ENCODE measurements around the gene NECTIN3.

Gene NECTIN3

GRCh38 chr3:111152496-111152895 is 80.9 kb downstream of the NECTIN3 start:
- H3K27ac ChIP-seq (ENCODE audit: low read length), result no peak overlapping the region
- no peak for TF ChIP-seq EZH2phosphoT487 (IDR thresholded peaks at IDR 0.05; ENCODE audit: low read depth)
- TF ChIP-seq CTCF (IDR thresholded peaks at IDR 0.05; ENCODE audit: low read depth, low read length), result no peak
- H3K9me3 ChIP-seq (ENCODE audit: insufficient read depth, low read length), result no peaks in the 10 kb centered on the region
- no peaks in the 10 kb centered on the region for H3K27me3 ChIP-seq (ENCODE audit: low read depth, low read length)
- no peak overlapping the region for H3K4me2 ChIP-seq (ENCODE audit: low read length)
- no peaks in the 10 kb centered on the region for H3K4me1 ChIP-seq (ENCODE audit: low read length)
- no peak overlapping the region for H2AFZ ChIP-seq (ENCODE audit: low read depth, low read length)
- H4K20me1 ChIP-seq (ENCODE audit: insufficient read depth, low read length), result no peaks in the 10 kb centered on the region
- H3K9ac ChIP-seq (ENCODE audit: low read length), result no peak overlapping the region
- no peak overlapping the region for H3K4me3 ChIP-seq (ENCODE audit: low read length)
- no peaks in the 10 kb centered on the region for H3K36me3 ChIP-seq (replicated peaks; ENCODE audit: low read depth, low read length)
- H3K79me2 ChIP-seq (ENCODE audit: low read length), result no peaks in the 10 kb centered on the region

DNA sequence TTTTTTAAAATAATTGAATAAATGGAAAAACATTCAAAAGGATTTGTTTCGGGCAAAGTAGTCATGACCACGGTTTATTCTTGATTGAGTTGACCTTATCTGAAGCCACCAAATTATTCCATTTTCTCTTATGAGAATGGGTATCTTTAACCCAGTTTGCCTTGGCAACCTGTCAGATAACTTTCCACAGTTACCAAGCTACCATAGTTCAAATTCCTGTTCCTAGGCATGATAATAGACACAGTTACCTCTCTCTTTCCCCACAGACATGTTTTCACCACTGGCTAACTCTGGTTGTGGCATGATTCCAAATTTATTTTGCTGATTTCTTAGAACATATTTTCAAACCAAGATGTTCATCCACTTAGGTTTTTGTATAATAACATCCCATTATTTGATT is 84.9 kb downstream of the NECTIN3 start:
- Histone ChIP-seq H2AFZ (ENCODE audit: low read depth, low read length) (no peak overlapping the region), H3K27me3 (ENCODE audit: low read depth, low read length) (no peaks in the 10 kb centered on the region), H3K4me3 (ENCODE audit: low read length) (no peak overlapping the region), H3K36me3 (replicated peaks; ENCODE audit: low read depth, low read length) (no peaks in the 10 kb centered on the region), H3K9me3 (ENCODE audit: insufficient read depth, low read length) (no peaks in the 10 kb centered on the region), H3K27ac (ENCODE audit: low read length) (no peak overlapping the region), H3K9ac (ENCODE audit: low read length) (no peak overlapping the region), H3K4me1 (ENCODE audit: low read length) (no peaks in the 10 kb centered on the region), H3K4me2 (ENCODE audit: low read length) (no peak overlapping the region), H4K20me1 (ENCODE audit: insufficient read depth, low read length) (no peaks in the 10 kb centered on the region), H3K79me2 (ENCODE audit: low read length) (no peaks in the 10 kb centered on the region)
- no peak for TF ChIP-seq CTCF (IDR thresholded peaks at IDR 0.05; ENCODE audit: low read depth, low read length)
- no peak for TF ChIP-seq EZH2phosphoT487 (IDR thresholded peaks at IDR 0.05; ENCODE audit: low read depth)

- no peak overlapping the region for H2AFZ ChIP-seq (ENCODE audit: low read depth, low read length)
Observed at GRCh38 chr3:111159391-111159790, 87.8 kb downstream of the NECTIN3 start.

DNA sequence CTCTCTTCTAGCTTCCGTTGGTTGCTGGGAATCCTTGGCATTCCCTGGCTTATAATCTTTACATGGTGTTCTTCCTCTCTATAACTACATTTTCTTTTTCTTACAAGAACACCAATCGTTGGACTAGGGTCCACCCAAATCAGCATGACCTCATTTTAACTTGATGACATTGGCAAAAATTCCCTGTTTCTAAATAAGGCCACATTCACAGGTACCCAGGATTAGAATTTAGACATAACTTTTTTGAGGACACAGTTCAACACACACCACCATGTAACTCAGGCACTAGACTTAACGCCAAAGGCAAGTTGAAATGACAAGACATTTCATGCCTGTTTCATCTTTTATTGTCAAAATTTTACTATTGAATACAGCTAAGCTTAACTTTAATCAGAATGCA is 93.0 kb downstream of the NECTIN3 start:
- H3K9ac ChIP-seq (ENCODE audit: low read length), result no peak overlapping the region
- no peaks in the 10 kb centered on the region for H3K79me2 ChIP-seq (ENCODE audit: low read length)
- no peaks in the 10 kb centered on the region for H4K20me1 ChIP-seq (ENCODE audit: insufficient read depth, low read length)
- H3K27ac ChIP-seq (ENCODE audit: low read length), result no peak overlapping the region
- no peaks in the 10 kb centered on the region for H3K36me3 ChIP-seq (replicated peaks; ENCODE audit: low read depth, low read length)
- no peaks in the 10 kb centered on the region for H3K27me3 ChIP-seq (ENCODE audit: low read depth, low read length)
- no peaks in the 10 kb centered on the region for H3K9me3 ChIP-seq (ENCODE audit: insufficient read depth, low read length)
- H3K4me1 ChIP-seq (ENCODE audit: low read length), result no peaks in the 10 kb centered on the region
- no peak overlapping the region for H3K4me3 ChIP-seq (ENCODE audit: low read length)
- TF ChIP-seq CTCF (IDR thresholded peaks at IDR 0.05; ENCODE audit: low read depth, low read length) (no peak), EZH2phosphoT487 (IDR thresholded peaks at IDR 0.05; ENCODE audit: low read depth) (no peak)
- no peak overlapping the region for H3K4me2 ChIP-seq (ENCODE audit: low read length)
- no peak overlapping the region for H2AFZ ChIP-seq (ENCODE audit: low read depth, low read length)

More at GRCh38 chr3:111159391-111159790, 87.8 kb downstream of the NECTIN3 start:
- Histone ChIP-seq H3K4me3 (ENCODE audit: low read length) (no peak overlapping the region), H3K79me2 (ENCODE audit: low read length) (no peaks in the 10 kb centered on the region), H3K4me1 (ENCODE audit: low read length) (no peaks in the 10 kb centered on the region), H3K9ac (ENCODE audit: low read length) (no peak overlapping the region), H3K36me3 (replicated peaks; ENCODE audit: low read depth, low read length) (no peaks in the 10 kb centered on the region), H3K9me3 (ENCODE audit: insufficient read depth, low read length) (no peaks in the 10 kb centered on the region), H3K27ac (ENCODE audit: low read length) (no peak overlapping the region), H3K4me2 (ENCODE audit: low read length) (no peak overlapping the region), H4K20me1 (ENCODE audit: insufficient read depth, low read length) (no peaks in the 10 kb centered on the region), H3K27me3 (ENCODE audit: low read depth, low read length) (no peaks in the 10 kb centered on the region)
- TF ChIP-seq CTCF (IDR thresholded peaks at IDR 0.05; ENCODE audit: low read depth, low read length), result no peak
- no peak for TF ChIP-seq EZH2phosphoT487 (IDR thresholded peaks at IDR 0.05; ENCODE audit: low read depth)

Data from OCI-LY3 (cell line).